HG02870 (cell line): ENCODE results near the gene TMEM42.

ENCODE experiments used
- ATAC-seq: cut with Tn5 transposase; IDR thresholded peaks from one replicate; pipeline ENCODE4 v1.9.1; 2021; ENCODE audit warnings: mild to moderate bottlenecking, moderate library complexity; ENCODE audit not compliant: unreplicated experiment

TMEM42 gene

DNA sequence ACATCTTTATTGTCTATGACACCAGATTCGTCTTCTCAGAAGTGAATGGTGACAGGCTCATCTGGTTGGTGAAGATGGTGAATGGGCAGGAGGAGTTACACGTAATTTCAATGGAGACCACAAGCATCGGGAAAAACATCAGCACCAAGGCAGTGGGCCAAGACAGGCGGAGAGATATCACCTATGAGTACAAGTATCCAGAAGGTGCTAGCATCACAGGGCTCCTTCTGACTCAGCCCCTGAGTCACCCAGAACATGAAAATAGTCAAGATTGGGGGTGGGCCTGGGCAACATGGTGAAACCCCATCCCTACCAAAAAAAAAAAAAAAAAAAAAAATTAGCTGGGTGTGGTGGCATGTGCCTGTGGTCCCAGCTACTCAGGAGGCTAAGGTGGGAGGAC, 45.3 kb downstream of the TMEM42 start:
- no peak for ATAC-seq

DNA sequence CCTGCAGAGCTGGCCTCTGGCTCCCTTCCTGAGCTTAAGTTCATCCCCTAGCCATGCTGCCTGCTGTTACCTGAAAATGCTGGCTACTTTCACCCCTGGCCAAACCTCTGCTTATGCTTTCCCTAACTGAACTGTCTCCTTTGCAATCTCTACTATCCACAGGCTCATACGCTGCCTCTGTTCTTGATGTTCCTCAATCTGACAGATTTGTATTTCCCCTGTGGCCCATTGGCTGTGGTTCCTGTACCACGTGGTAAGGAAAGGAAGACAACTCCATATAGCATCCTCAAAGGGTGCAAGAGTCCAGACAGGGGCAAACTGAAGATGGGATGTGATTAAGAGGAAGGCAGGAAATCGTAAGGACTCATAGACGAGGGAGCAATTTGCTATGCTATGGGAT, 45.9 kb downstream of the TMEM42 start:
- ATAC-seq = no peak

DNA sequence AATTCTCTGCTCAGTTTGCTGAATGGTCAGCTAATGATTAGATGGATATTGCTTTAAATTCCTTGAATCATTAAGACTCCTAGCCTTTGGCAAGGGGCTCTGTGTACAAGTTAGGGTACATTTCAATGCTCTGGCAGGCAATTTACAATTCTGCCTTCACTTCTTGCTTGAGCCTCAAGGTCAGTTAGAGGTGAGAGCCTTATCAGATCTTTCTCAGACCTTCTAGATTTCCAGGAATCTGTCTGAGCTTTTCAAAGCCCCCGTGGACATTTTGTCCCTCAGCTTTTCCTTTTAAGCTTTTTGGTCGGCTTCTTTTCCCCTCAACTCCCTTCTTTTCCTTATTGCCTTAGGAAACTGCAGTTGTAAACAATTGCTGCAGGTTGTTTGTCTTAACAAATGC, 47.4 kb downstream of the TMEM42 start:
- ATAC-seq = no peak

DNA sequence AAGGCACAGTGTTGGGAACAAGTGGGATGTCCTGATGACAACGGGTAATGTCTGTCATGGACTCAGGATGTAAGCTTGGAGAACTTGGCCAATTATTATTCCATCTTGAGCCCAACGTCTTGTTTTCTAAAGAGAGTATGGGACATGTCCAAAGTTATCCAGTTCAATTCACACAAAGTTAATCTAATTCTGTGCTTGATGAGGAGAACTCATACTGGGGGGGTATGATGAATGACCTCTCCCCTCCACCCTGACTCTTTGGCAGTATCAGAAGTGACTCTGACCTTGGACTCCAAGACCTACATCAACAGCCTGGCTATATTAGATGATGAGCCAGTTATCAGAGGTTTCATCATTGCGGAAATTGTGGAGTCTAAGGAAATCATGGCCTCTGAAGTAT, 49.0 kb downstream of the TMEM42 start:
- ATAC-seq = no peak

DNA sequence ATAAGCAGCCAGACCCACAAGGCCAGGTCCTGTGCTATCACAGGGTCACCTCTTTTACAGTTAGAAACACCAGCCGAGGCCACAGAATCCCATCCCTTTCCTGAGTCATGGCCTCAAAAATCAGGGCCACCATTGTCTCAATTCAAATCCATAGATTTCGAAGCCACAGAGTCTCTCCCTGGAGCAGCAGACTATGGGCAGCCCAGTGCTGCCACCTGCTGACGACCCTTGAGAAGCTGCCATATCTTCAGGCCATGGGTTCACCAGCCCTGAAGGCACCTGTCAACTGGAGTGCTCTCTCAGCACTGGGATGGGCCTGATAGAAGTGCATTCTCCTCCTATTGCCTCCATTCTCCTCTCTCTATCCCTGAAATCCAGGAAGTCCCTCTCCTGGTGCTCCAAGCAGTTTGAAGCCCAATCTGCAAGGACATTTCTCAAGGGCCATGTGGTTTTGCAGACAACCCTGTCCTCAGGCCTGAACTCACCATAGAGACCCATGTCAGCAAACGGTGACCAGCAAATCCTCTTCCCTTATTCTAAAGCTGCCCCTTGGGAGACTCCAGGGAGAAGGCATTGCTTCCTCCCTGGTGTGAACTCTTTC, 52.3 kb downstream of the TMEM42 start:
- ATAC-seq = no peak

DNA sequence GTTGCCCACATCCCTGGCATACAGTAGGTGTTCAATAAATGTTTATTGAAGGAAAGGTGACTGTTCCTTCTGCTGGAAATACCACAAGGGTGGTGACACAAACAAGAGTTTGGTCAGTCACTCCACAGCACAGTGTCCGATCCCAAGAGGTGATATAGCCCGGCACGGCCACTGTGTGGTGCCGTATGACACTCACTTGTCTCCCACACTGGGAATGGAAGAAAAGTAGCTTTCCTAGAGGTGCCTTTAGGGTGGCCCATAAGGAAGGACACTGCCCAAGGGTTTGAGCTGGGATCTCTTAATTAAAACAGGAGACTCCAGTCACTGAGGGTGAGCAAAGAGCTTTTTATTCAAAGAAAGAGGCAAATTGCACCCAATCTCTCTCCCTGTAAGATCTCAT, 53.2 kb downstream of the TMEM42 start:
- ATAC-seq = no peak
